ENCODE data around the gene NKTR. TPM values are rescaled to one million over a fixed set of nuclear protein-coding genes. Genes with fewer than 3 reads are reported as not detected.

The NKTR gene
- total RNA-seq, 1 experiment from 2014 or later, result 89.3 TPM

- peak; percentile 59 for TF ChIP-seq ZNF232 (CRISPR knock-in tag; IDR thresholded peaks at IDR 0.05)
- TF ChIP-seq JUN (CRISPR knock-in tag; IDR thresholded peaks at IDR 0.05), result no peak
- no peak for TF ChIP-seq ERG (CRISPR knock-in tag; IDR thresholded peaks at IDR 0.05)
- TF ChIP-seq RELA (CRISPR knock-in tag; IDR thresholded peaks at IDR 0.05; ENCODE audit: borderline replicate concordance), result no peak
- peak; percentile 86 for TF ChIP-seq NFYB (CRISPR knock-in tag; conservative IDR thresholded peaks at IDR 0.05; ENCODE audit: low read depth)
- 0 out of 2 replicates have a peak, but pooled peaks have one; percentile 6 for TF ChIP-seq CREB1 (CRISPR knock-in tag; IDR thresholded peaks at IDR 0.05)
- no peak for TF ChIP-seq STAT6 (CRISPR knock-in tag; conservative IDR thresholded peaks at IDR 0.05; ENCODE audit: low read depth)
- TF ChIP-seq E2F5 (CRISPR knock-in tag; IDR thresholded peaks at IDR 0.05), result peak; percentile 98
- peak; percentile 63; the same call in 1 of the 2 replicates for TF ChIP-seq ETV6 (CRISPR knock-in tag; IDR thresholded peaks at IDR 0.05)
- peak; percentile 30; the same call in 1 of the 2 replicates for TF ChIP-seq FOXP4 (CRISPR knock-in tag; IDR thresholded peaks at IDR 0.05)
- TF ChIP-seq FOXK1 (CRISPR knock-in tag; IDR thresholded peaks at IDR 0.05), result peak; percentile 54
- TF ChIP-seq SMAD3 (CRISPR knock-in tag; IDR thresholded peaks at IDR 0.05; ENCODE audit: borderline replicate concordance), result 0 out of 2 replicates have a peak, but pooled peaks have one; percentile 30
- TF ChIP-seq CREM (CRISPR knock-in tag; IDR thresholded peaks at IDR 0.05), result peak; percentile 50; the same call in 1 of the 2 replicates
- TF ChIP-seq MYBL2 (CRISPR knock-in tag; IDR thresholded peaks at IDR 0.05), result peak; percentile 92
Measured at GRCh38 chr3:42581709-42582473, 18.6 kb upstream of the NKTR start, which contains the start of gene SEC22C (continued).

- CTCF ChIA-PET, result interaction anchor here (0.7 to 2.7 kb wide), 12 partner anchors 8 to 391 kb away, joined by 3 to 17 read pairs (median 6); partner anchors contain the start of genes NKTR and SS18L2
- ATAC-seq (peak; percentile 9), DNase-seq (ENCODE audit: low spot score) (no peak)
- H3K27me3 Mint-ChIP-seq (ENCODE audit: low read depth), result no peaks in the 10 kb centered on the region
- peak overlapping the region; percentile 92 for H3K27ac Mint-ChIP-seq
- peaks cover 41% of the 10 kb centered on the region for H3K4me1 Mint-ChIP-seq
- POLR2A ChIA-PET, result interaction anchor here (0.9 to 3.2 kb wide), 5 partner anchors 8 to 173 kb away, joined by 3 to 19 read pairs (median 6); partner anchors contain the start of genes NKTR and SS18L2
- peaks cover 4% of the 10 kb centered on the region; the same call in 1 of the 2 replicates for H3K9me3 Mint-ChIP-seq
- peak overlapping the region; percentile 83 for H3K4me3 Mint-ChIP-seq
- H3K36me3 Mint-ChIP-seq, result peaks cover 12% of the 10 kb centered on the region
- TF ChIP-seq MYBL2 (CRISPR knock-in tag; IDR thresholded peaks at IDR 0.05), result no peak
- TF ChIP-seq PRRX2 (CRISPR knock-in tag; IDR thresholded peaks at IDR 0.05), result no peak
- no peak for TF ChIP-seq ZNF416 (CRISPR knock-in tag; IDR thresholded peaks at IDR 0.05)
- no peak for TF ChIP-seq ATF1 (CRISPR knock-in tag; IDR thresholded peaks at IDR 0.05)
- no peak for TF ChIP-seq NR3C1 (CRISPR knock-in tag; conservative IDR thresholded peaks at IDR 0.05; ENCODE audit: low read depth)
- no peak for TF ChIP-seq FOXP4 (CRISPR knock-in tag; IDR thresholded peaks at IDR 0.05)
- TF ChIP-seq USF2 (CRISPR knock-in tag; IDR thresholded peaks at IDR 0.05), result no peak
- no peak for TF ChIP-seq ZNF423 (CRISPR knock-in tag; IDR thresholded peaks at IDR 0.05)
- no peak for TF ChIP-seq ELF4 (CRISPR knock-in tag; IDR thresholded peaks at IDR 0.05; ENCODE audit: low read depth)
- TF ChIP-seq USF1 (CRISPR knock-in tag; IDR thresholded peaks at IDR 0.05), result no peak
Measured at GRCh38 chr3:42582474-42583070, 17.9 kb upstream of the NKTR start.
